GM18520 (cell line): Measurements from ENCODE around the gene ADGRA1.

Experiments used
- ATAC-seq: cut with Tn5 transposase; IDR thresholded peaks from one replicate; pipeline ENCODE4 v1.9.1; 2021; ENCODE audit not compliant: unreplicated experiment

Gene ADGRA1

GRCh38 chr10:133075346-133076137 lies 12.2 kb upstream of the ADGRA1 start:
- ATAC-seq: no peak

- no peak for ATAC-seq
Measured at GRCh38 chr10:133076274-133077038, 11.3 kb upstream of the ADGRA1 start.

- ATAC-seq: no peak
Measured at GRCh38 chr10:133079836-133080682, 7.7 kb upstream of the ADGRA1 start.

- no peak for ATAC-seq
Measured at GRCh38 chr10:133080683-133081040, 7.1 kb upstream of the ADGRA1 start.

GRCh38 chr10:133081636-133082035 lies 6.1 kb upstream of the ADGRA1 start:
- no peak for ATAC-seq

GRCh38 chr10:133082685-133083421 lies 4.9 kb upstream of the ADGRA1 start:
- ATAC-seq: no peak

- ATAC-seq: no peak
Measured at GRCh38 chr10:133083422-133084100, 4.2 kb upstream of the ADGRA1 start.

- ATAC-seq: no peak
Measured at GRCh38 chr10:133084491-133084890, 3.2 kb upstream of the ADGRA1 start.

- no peak for ATAC-seq
Measured at GRCh38 chr10:133085251-133086125, 2.2 kb upstream of the ADGRA1 start.

GRCh38 chr10:133086247-133086646 lies 1.5 kb upstream of the ADGRA1 start:
- ATAC-seq: no peak

- no peak for ATAC-seq
Measured at GRCh38 chr10:133087045-133087678, 562 bp upstream of the ADGRA1 start.

- no peak for ATAC-seq
Measured at GRCh38 chr10:133088179-133088955, 643 bp downstream of the ADGRA1 start.

- no peak for ATAC-seq
Measured at GRCh38 chr10:133088956-133089800, 1.5 kb downstream of the ADGRA1 start.

GRCh38 chr10:133090101-133090500 lies 2.4 kb downstream of the ADGRA1 start:
- ATAC-seq: no peak

- no peak for ATAC-seq
Measured at GRCh38 chr10:133090654-133091053, 2.9 kb downstream of the ADGRA1 start.

GRCh38 chr10:133091316-133091715 lies 3.6 kb downstream of the ADGRA1 start:
- no peak for ATAC-seq

- ATAC-seq: no peak
Measured at GRCh38 chr10:133093291-133093690, 5.6 kb downstream of the ADGRA1 start.
